ENCODE measurements around the gene RASGRF2. TPM values are rescaled to one million over a fixed set of nuclear protein-coding genes. Genes with fewer than 3 reads are reported as not detected.

The RASGRF2 gene
- total and polyA plus RNA-seq, 2 of the 8 experiments (the other 6 are each of a cell fraction or from before 2014, with no cell fraction given) = 2.6 to 29.5 TPM

DNA sequence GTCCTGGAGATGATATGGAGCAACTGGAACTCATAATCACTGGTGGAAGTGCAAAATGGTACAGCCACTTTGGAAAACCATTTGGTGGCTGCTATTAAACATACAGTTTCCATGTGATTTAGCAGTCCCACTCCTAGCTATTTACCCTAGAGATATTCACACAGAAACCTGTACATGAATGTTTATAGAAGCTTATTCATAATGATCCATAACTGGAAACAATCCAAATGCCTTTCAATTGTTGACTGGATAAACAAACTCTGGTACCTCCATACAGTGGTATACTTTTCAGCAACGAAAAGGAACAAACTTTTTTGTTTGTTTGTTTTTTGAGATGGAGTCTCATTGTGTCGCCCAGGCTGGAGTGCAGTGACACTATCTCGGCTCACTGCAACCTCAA lies 47.7 kb upstream of the RASGRF2 start (continued):
- TF ChIP-seq, protein P1, sequence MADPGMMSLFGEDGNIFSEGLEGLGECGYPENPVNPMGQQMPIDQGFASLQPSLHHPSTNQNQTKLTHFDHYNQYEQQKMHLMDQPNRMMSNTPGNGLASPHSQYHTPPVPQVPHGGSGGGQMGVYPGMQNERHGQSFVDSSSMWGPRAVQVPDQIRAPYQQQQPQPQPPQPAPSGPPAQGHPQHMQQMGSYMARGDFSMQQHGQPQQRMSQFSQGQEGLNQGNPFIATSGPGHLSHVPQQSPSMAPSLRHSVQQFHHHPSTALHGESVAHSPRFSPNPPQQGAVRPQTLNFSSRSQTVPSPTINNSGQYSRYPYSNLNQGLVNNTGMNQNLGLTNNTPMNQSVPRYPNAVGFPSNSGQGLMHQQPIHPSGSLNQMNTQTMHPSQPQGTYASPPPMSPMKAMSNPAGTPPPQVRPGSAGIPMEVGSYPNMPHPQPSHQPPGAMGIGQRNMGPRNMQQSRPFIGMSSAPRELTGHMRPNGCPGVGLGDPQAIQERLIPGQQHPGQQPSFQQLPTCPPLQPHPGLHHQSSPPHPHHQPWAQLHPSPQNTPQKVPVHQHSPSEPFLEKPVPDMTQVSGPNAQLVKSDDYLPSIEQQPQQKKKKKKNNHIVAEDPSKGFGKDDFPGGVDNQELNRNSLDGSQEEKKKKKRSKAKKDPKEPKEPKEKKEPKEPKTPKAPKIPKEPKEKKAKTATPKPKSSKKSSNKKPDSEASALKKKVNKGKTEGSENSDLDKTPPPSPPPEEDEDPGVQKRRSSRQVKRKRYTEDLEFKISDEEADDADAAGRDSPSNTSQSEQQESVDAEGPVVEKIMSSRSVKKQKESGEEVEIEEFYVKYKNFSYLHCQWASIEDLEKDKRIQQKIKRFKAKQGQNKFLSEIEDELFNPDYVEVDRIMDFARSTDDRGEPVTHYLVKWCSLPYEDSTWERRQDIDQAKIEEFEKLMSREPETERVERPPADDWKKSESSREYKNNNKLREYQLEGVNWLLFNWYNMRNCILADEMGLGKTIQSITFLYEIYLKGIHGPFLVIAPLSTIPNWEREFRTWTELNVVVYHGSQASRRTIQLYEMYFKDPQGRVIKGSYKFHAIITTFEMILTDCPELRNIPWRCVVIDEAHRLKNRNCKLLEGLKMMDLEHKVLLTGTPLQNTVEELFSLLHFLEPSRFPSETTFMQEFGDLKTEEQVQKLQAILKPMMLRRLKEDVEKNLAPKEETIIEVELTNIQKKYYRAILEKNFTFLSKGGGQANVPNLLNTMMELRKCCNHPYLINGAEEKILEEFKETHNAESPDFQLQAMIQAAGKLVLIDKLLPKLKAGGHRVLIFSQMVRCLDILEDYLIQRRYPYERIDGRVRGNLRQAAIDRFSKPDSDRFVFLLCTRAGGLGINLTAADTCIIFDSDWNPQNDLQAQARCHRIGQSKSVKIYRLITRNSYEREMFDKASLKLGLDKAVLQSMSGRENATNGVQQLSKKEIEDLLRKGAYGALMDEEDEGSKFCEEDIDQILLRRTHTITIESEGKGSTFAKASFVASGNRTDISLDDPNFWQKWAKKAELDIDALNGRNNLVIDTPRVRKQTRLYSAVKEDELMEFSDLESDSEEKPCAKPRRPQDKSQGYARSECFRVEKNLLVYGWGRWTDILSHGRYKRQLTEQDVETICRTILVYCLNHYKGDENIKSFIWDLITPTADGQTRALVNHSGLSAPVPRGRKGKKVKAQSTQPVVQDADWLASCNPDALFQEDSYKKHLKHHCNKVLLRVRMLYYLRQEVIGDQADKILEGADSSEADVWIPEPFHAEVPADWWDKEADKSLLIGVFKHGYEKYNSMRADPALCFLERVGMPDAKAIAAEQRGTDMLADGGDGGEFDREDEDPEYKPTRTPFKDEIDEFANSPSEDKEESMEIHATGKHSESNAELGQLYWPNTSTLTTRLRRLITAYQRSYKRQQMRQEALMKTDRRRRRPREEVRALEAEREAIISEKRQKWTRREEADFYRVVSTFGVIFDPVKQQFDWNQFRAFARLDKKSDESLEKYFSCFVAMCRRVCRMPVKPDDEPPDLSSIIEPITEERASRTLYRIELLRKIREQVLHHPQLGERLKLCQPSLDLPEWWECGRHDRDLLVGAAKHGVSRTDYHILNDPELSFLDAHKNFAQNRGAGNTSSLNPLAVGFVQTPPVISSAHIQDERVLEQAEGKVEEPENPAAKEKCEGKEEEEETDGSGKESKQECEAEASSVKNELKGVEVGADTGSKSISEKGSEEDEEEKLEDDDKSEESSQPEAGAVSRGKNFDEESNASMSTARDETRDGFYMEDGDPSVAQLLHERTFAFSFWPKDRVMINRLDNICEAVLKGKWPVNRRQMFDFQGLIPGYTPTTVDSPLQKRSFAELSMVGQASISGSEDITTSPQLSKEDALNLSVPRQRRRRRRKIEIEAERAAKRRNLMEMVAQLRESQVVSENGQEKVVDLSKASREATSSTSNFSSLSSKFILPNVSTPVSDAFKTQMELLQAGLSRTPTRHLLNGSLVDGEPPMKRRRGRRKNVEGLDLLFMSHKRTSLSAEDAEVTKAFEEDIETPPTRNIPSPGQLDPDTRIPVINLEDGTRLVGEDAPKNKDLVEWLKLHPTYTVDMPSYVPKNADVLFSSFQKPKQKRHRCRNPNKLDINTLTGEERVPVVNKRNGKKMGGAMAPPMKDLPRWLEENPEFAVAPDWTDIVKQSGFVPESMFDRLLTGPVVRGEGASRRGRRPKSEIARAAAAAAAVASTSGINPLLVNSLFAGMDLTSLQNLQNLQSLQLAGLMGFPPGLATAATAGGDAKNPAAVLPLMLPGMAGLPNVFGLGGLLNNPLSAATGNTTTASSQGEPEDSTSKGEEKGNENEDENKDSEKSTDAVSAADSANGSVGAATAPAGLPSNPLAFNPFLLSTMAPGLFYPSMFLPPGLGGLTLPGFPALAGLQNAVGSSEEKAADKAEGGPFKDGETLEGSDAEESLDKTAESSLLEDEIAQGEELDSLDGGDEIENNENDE (IDR thresholded peaks at IDR 0.05; ENCODE audit: insufficient replicate concordance, low read length) = no peak
- no peak for TF ChIP-seq HDAC2 (IDR thresholded peaks at IDR 0.05; ENCODE audit: borderline replicate concordance in 1 of 2, low read depth in 2 of 2, low read length in 2 of 2)
- no peak for TF ChIP-seq BACH1 (IDR thresholded peaks at IDR 0.05; ENCODE audit: low read length)
- no peak for TF ChIP-seq TAF7 (optimal IDR thresholded peaks at IDR 0.05; ENCODE audit: borderline replicate concordance, low read depth, low read length)
- TF ChIP-seq CBX8 (IDR thresholded peaks at IDR 0.05; ENCODE audit: borderline replicate concordance, low read depth, low read length) = no peak
- TF ChIP-seq EGR1 (IDR thresholded peaks at IDR 0.05; ENCODE audit: borderline replicate concordance, low read depth, low read length) = no peak
- TF ChIP-seq SIN3A (conservative IDR thresholded peaks at IDR 0.05 in 1 of 2, IDR thresholded peaks at IDR 0.05 in 1 of 2; ENCODE audit: low read depth in 1 of 2, low read length in 2 of 2) = no peak
- no peak for TF ChIP-seq PHF8 (conservative IDR thresholded peaks at IDR 0.05; ENCODE audit: low read depth, low read length)
- TF ChIP-seq NRF1 (IDR thresholded peaks at IDR 0.05; ENCODE audit: low read depth, low read length) = no peak
- no peak for TF ChIP-seq CTBP2 (IDR thresholded peaks at IDR 0.05; ENCODE audit: borderline replicate concordance, insufficient read depth, insufficient read length, low read length)
- no peak for TF ChIP-seq ASH2L (IDR thresholded peaks at IDR 0.05; ENCODE audit: low read length)

All from H1 (cell line).